Spleen (tissue), 7 donors: ENCODE data around the gene CMSS1.

Experiments used
- CTCF ChIP-seq, 11 experiments: fragments of 200-600 bp in 7 of 11; fragments of 450-650 bp in 4 of 11; sonication (generic) in 4 of 11; IDR thresholded peaks in 8 of 11; conservative IDR thresholded peaks in 3 of 11; 1 replicate in 7 of 11; 2 replicates in 4 of 11; pipeline versions ENCODE4 v1.4.0 to v1.8.0; 2016 to 2021; ENCODE audit warnings: antibody characterized with exemption in 11 of 11, inconsistent platforms in 4 of 11, mild to moderate bottlenecking in 1 of 11
- POLR2A ChIP-seq, 3 donors: fragments of 450-650 bp; IDR thresholded peaks; one replicate each; pipeline ENCODE4 v1.5.1; 2017; ENCODE audit warnings: antibody characterized with exemption in 3 of 3, mild to moderate bottlenecking in 1 of 3
- POLR2AphosphoS5 ChIP-seq, 3 donors: sonication (generic); formaldehyde crosslinking; IDR thresholded peaks; one replicate each; pipeline ENCODE4 v1.5.1; 2017; ENCODE audit warnings: antibody characterized with exemption in 3 of 3
- donor health status: DM: no; HTN: no; CAD: no; lungs with moderate emphysema.
- donor health status: DM: no; HTN: no; CAD: no.
- donor health status: DM: no; HTN: no; CAD: no.

GRCh38 chr3:100059472-100059871 is 241.8 kb downstream of the CMSS1 start:
- TF ChIP-seq CTCF (IDR thresholded peaks at IDR 0.05 in 8 of 11, conservative IDR thresholded peaks at IDR 0.05 in 3 of 11) (no peak), POLR2AphosphoS5 (IDR thresholded peaks at IDR 0.05) (no peak), POLR2A (IDR thresholded peaks at IDR 0.05) (no peak)
